Spleen (tissue), 11 donors: Measurements from ENCODE around the gene CPT1A. TPM values are rescaled to one million over a fixed set of nuclear protein-coding genes. Genes with fewer than 3 reads are reported as not detected.

Experiments
- DNase-seq: peaks from one replicate; pipeline ENCODE4 v3.0.0-alpha.2; 2020
- H3K27ac ChIP-seq, 8 donors: fragments of 200-600 bp; sonication (generic) in 7 of 8; 1 replicate in 4 of 8; 2 replicates in 4 of 8; pipeline versions ENCODE4 v1.5.0 to v1.8.0; 2016 to 2021; ENCODE audit warnings: inconsistent platforms in 4 of 8, mild to moderate bottlenecking in 4 of 8, moderate library complexity in 1 of 8
- H3K27me3 ChIP-seq, 7 donors: fragments of 200-600 bp; sonication (generic) in 6 of 7; replicated peaks in 1 of 7; 1 replicate in 4 of 7; 2 replicates in 3 of 7; pipeline versions ENCODE4 v1.5.0 to v1.8.0; 2016 to 2021; ENCODE audit warnings: inconsistent platforms in 3 of 7, mild to moderate bottlenecking in 1 of 7
- H3K36me3 ChIP-seq, 6 donors: fragments of 200-600 bp; sonication (generic) in 5 of 6; 1 replicate in 4 of 6; 2 replicates in 2 of 6; pipeline versions ENCODE4 v1.5.0 to v1.8.0; 2016 to 2021; ENCODE audit warnings: inconsistent platforms in 2 of 6
- H3K4me1 ChIP-seq, 6 donors: fragments of 200-600 bp; sonication (generic) in 5 of 6; 1 replicate in 3 of 6; 2 replicates in 3 of 6; pipeline versions ENCODE4 v1.5.0 to v1.8.0; 2016 to 2021; ENCODE audit warnings: inconsistent platforms in 3 of 6
- H3K4me3 ChIP-seq, 8 donors: fragments of 200-600 bp; sonication (generic) in 7 of 8; 1 replicate in 4 of 8; 2 replicates in 4 of 8; pipeline versions ENCODE4 v1.5.0 to v1.8.0; 2016 to 2021; ENCODE audit warnings: inconsistent platforms in 4 of 8, mild to moderate bottlenecking in 4 of 8, moderate library complexity in 2 of 8
- H3K9me3 ChIP-seq, 8 donors: fragments of 200-600 bp; sonication (generic) in 7 of 8; 1 replicate in 4 of 8; 2 replicates in 4 of 8; pipeline versions ENCODE4 v1.5.0 to v1.8.0; 2016 to 2021; ENCODE audit warnings: inconsistent platforms in 4 of 8
- CTCF ChIP-seq, 11 experiments: fragments of 200-600 bp in 7 of 11; fragments of 450-650 bp in 4 of 11; sonication (generic) in 4 of 11; IDR thresholded peaks in 8 of 11; conservative IDR thresholded peaks in 3 of 11; 1 replicate in 7 of 11; 2 replicates in 4 of 11; pipeline versions ENCODE4 v1.4.0 to v1.8.0; 2016 to 2021; ENCODE audit warnings: antibody characterized with exemption in 11 of 11, inconsistent platforms in 4 of 11, mild to moderate bottlenecking in 1 of 11
- POLR2A ChIP-seq, 3 donors: fragments of 450-650 bp; IDR thresholded peaks; one replicate each; pipeline ENCODE4 v1.5.1; 2017; ENCODE audit warnings: antibody characterized with exemption in 3 of 3, mild to moderate bottlenecking in 1 of 3
- POLR2AphosphoS5 ChIP-seq, 3 donors: sonication (generic); formaldehyde crosslinking; IDR thresholded peaks; one replicate each; pipeline ENCODE4 v1.5.1; 2017; ENCODE audit warnings: antibody characterized with exemption in 3 of 3
- WGBS, 5 donors: extraction: QIAGEN DNeasy Blood & Tissue Kit in 3 of 5; methylation state at CpG; one replicate each; pipeline versions ENCODE4 v1.1.5 to v1.1.7; 2013 to 2018; 5-methylcytosine and 5-hydroxymethylcytosine counted together
- intact Hi-C: fragments of 100-400 bp; cut with DNase I; formaldehyde crosslinking; loops from one replicate; pipeline ENCODE4 v1.15.0; 2023; ENCODE audit warnings: low total_unique reads
- polyA plus RNA-seq, 3 donors: library from polyadenylated mRNA; stranded (reverse); fragments of 200-250 nt; gene quantifications; one replicate each; pipeline ENCODE4 v1.2.1, GENCODE V29; 2013
- total RNA-seq, 7 donors: library from RNA; depleted of rRNA in 3 of 7; stranded (reverse); fragments of >200 nt in 3 of 7; fragmentation: NEBNext Ultra II Directional in 4 of 7; extraction: Animal tissue kit (Norgen Biotek cat#: 25700) in 4 of 7; gene quantifications; one replicate each; pipeline versions ENCODE4 v1.1.0 to v1.2.1, GENCODE V29; 2016 to 2021
- donor health status: healthy with polysubstance abuse.
- donor health status: DM: no; HTN: no; CAD: no; lungs with moderate emphysema.
- donor health status: DM: no; HTN: no; CAD: no.
- donor health status: Bipolar disorder and iron deficiency.
- donor health status: healthy.
- donor health status: DM: no; HTN: no; CAD: no.
- donor health status: DM: yes; HTN: yes; CAD: no.

The CPT1A gene
- total and polyA plus RNA-seq, 10 donors, result 6.7 to 118 (median 69.4) TPM

DNA sequence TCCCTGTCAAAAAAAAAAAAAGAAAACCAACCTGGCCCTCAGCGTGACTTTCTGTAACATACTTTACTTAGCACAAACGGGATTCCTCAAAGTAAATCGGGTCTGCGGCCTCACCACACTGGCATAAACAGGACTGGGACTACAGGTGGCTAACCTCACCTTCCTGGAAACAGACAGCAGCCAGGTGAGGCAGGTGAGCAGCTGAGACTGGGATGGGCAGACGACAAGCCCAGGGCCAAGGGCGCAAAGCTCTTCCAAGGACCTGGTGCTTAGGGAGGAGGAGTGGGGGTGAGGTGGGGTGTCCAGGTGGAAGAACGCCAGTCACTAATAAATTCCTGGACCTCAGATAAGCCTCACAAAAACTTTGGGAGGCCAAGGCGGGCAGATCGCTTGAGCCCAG, 15.0 kb downstream of the CPT1A start:
- Histone ChIP-seq H3K4me3 (no peak overlapping the region), H3K27me3 (no peaks in the 10 kb centered on the region), H3K4me1 (peaks cover 20 to 89% (median 68%) of the 10 kb centered on the region in 6 donors), H3K36me3 (peaks cover 0 to 53% (median 0%) of the 10 kb centered on the region in 6 donors), H3K9me3 (no peaks in the 10 kb centered on the region), H3K27ac (no peak overlapping the region)
- no peak for DNase-seq
- 90 to 99% (median 92%) methylated on average over 9 of the region's 9 CpGs for WGBS, 5 donors
- TF ChIP-seq POLR2A (IDR thresholded peaks at IDR 0.05) (no peak), CTCF (IDR thresholded peaks at IDR 0.05 in 8 of 11, conservative IDR thresholded peaks at IDR 0.05 in 3 of 11) (no peak), POLR2AphosphoS5 (IDR thresholded peaks at IDR 0.05) (no peak)
- intact Hi-C loops, result no loop called here

DNA sequence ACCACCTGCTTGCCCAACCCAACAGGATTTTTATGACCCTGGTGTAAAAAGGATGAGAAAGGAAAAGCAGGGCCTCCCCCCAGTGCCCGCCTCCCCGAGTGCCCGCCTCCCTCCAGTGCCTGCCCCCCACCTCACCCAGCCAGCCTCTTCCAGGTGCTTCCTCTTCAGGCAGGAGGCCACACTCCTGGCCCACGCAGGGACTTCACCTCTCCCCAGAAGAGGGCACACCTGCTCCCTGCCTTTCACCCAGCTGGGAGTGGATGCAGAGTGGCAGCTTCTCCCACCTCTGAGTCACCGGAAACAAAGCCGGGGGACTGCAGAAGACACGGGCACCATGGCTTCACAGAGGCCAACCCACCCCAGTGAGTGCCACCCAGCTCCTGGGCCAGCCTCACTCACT, 16.1 kb downstream of the CPT1A start:
- intact Hi-C loops, result no loop called here
- H3K9me3 ChIP-seq, result no peaks in the 10 kb centered on the region
- peak; percentile 84 for DNase-seq
- H3K27me3 ChIP-seq, result no peaks in the 10 kb centered on the region
- WGBS, 5 donors, result 13 to 37% (median 26%) methylated on average over 6 to 7 of the region's 7 CpGs
- H3K4me1 ChIP-seq, result peaks cover 20 to 77% (median 61%) of the 10 kb centered on the region in 6 donors
- peak overlapping the region in 1 of 8 donors; percentile 1 for H3K4me3 ChIP-seq
- TF ChIP-seq POLR2A (IDR thresholded peaks at IDR 0.05) (no peak), CTCF (IDR thresholded peaks at IDR 0.05 in 8 of 11, conservative IDR thresholded peaks at IDR 0.05 in 3 of 11) (peak in 7 of 11 experiments; percentile 8 to 45 (median 17)), POLR2AphosphoS5 (IDR thresholded peaks at IDR 0.05) (peak; percentile 57 to 76 (median 73))
- peaks cover 0 to 43% (median 0%) of the 10 kb centered on the region in 6 donors for H3K36me3 ChIP-seq
- H3K27ac ChIP-seq, result peak overlapping the region in 3 of 8 donors; percentile 15 to 63 (median 31)

DNA sequence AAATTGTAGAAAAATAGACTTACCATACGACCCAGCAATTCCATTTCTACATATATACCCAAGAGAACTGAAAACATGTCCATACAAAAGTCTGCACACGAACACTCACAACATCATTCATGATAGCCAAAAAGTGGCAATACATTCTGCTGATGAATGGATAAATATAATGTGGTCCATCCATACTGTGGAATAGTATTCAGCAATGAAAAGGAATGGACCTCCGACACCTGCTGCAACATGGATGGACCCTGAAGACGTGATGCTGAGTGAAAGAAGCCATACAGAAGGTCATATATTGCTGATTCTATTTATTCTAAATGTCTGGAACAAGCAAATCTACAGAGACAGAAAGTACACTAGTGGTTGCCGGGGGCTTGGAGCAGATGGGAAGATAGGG, 19.2 kb downstream of the CPT1A start:
- no peaks in the 10 kb centered on the region for H3K27me3 ChIP-seq
- no peak overlapping the region for H3K27ac ChIP-seq
- no peaks in the 10 kb centered on the region for H3K9me3 ChIP-seq
- H3K4me1 ChIP-seq, result peaks cover 6 to 68% (median 48%) of the 10 kb centered on the region in 6 donors
- DNase-seq, result no peak
- intact Hi-C loops, result no loop called here
- no peak overlapping the region for H3K4me3 ChIP-seq
- 83 to 94% (median 90%) methylated on average over 5 of the region's 5 CpGs for WGBS, 5 donors
- H3K36me3 ChIP-seq, result peaks cover 0 to 33% (median 2%) of the 10 kb centered on the region in 6 donors
- TF ChIP-seq POLR2AphosphoS5 (IDR thresholded peaks at IDR 0.05) (no peak), POLR2A (IDR thresholded peaks at IDR 0.05) (no peak), CTCF (IDR thresholded peaks at IDR 0.05 in 8 of 11, conservative IDR thresholded peaks at IDR 0.05 in 3 of 11) (no peak)

GRCh38 chr11:68821670-68822069, 20.0 kb downstream of the CPT1A start:
- H3K9me3 ChIP-seq, result no peaks in the 10 kb centered on the region
- no peaks in the 10 kb centered on the region for H3K27me3 ChIP-seq
- no peak overlapping the region for H3K4me3 ChIP-seq
- DNase-seq, result no peak
- intact Hi-C loops, result no loop called here
- peaks cover 0 to 29% (median 2%) of the 10 kb centered on the region in 6 donors for H3K36me3 ChIP-seq
- TF ChIP-seq POLR2A (IDR thresholded peaks at IDR 0.05) (no peak), CTCF (IDR thresholded peaks at IDR 0.05 in 8 of 11, conservative IDR thresholded peaks at IDR 0.05 in 3 of 11) (no peak), POLR2AphosphoS5 (IDR thresholded peaks at IDR 0.05) (no peak)
- peaks cover 6 to 66% (median 44%) of the 10 kb centered on the region in 6 donors for H3K4me1 ChIP-seq
- 49 to 75% (median 58%) methylated on average over 4 of the region's 4 CpGs for WGBS, 5 donors
- no peak overlapping the region for H3K27ac ChIP-seq
